ENCODE data around the gene RPTOR.

Gene RPTOR

DNA sequence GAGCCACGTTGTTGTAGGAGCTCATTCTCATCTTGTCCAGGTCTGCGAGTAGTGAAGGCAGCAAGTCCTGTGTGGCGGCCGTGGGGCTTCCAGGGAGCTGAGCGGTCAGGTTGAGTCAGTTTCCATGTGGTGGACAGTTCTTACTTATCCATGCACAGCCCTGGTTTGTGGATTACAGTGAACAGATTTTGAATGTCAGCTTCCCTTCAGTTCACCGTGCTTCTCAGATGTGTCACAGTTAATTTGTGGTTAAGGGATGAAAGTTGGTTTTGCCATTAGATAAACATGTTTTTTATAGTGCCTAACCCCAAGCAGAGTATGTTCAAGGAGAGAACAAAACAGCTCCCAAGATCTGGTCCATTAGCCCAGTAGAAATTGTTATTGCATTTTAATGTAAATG is 103.1 kb downstream of the RPTOR start:
- TF ChIP-seq, protein P1, sequence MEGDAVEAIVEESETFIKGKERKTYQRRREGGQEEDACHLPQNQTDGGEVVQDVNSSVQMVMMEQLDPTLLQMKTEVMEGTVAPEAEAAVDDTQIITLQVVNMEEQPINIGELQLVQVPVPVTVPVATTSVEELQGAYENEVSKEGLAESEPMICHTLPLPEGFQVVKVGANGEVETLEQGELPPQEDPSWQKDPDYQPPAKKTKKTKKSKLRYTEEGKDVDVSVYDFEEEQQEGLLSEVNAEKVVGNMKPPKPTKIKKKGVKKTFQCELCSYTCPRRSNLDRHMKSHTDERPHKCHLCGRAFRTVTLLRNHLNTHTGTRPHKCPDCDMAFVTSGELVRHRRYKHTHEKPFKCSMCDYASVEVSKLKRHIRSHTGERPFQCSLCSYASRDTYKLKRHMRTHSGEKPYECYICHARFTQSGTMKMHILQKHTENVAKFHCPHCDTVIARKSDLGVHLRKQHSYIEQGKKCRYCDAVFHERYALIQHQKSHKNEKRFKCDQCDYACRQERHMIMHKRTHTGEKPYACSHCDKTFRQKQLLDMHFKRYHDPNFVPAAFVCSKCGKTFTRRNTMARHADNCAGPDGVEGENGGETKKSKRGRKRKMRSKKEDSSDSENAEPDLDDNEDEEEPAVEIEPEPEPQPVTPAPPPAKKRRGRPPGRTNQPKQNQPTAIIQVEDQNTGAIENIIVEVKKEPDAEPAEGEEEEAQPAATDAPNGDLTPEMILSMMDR (IDR thresholded peaks at IDR 0.05; ENCODE audit: insufficient read depth, low read depth, low read length, missing control alignments): no peak
- H3K4me3 ChIP-seq (ENCODE audit: low read depth, low read length): no peak overlapping the region
- DNase-seq (ENCODE audit: low read depth): no peak

DNA sequence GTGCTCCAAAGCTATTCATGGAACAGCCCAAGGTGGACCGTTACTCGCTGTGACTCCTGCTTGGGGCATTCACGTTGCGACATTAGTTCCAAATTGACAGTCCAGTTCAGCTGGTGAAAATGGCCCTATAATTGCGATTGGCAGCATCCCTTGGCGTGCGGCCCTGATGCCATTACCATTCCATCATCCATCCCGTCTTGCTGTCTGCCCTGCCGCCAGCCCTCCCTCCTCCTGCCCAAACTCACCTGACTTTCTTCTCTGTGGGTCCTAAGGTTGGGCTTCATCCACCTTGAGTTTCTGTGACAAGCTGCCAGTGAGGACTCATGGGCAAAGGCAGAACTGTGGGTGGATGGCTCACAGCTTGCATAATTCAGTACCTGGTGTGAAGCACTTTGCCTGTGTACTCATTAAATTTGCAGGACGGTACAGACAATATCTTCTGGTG is 104.6 kb downstream of the RPTOR start:
- DNase-seq (ENCODE audit: low read depth): no peak
- no peak overlapping the region for H3K4me3 ChIP-seq (ENCODE audit: low read depth, low read length)
- TF ChIP-seq, protein P1 (IDR thresholded peaks at IDR 0.05; ENCODE audit: insufficient read depth, low read depth, low read length, missing control alignments): no peak

DNA sequence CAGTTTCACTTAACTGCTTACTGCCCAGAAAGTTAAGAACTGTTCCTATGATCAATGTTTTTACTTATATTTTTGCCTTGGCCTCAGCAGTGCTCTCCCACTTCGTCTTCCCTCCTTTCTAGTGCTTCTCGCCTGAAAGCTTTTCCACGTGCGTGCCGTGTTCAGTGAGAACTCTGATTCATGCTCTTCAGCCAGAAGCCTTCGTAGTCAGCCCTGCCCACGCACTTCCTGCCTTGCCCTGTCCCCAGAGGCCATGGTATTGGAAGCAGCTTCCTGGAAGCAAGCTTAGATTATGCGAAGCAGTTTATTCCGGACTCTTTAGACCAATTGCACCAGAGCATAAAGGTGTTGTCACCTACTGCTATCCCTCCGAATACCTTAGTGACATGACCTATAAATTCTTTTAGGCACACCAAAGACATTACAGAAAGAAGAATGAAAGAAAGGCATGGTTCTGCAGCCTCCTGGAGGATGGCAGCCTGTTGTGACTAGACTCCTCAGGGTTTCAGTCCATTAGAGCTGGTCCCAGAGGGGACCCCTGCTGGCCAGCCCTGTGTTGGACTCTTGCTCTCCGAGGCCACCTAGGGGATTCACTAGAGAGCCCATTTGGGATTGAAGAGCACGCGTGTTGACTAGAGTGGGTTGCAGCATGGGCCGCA is 105.2 kb downstream of the RPTOR start:
- DNase-seq (ENCODE audit: low read depth): peak; percentile 21
- no peak overlapping the region for H3K4me3 ChIP-seq (ENCODE audit: low read depth, low read length)
- TF ChIP-seq, protein P1 (IDR thresholded peaks at IDR 0.05; ENCODE audit: insufficient read depth, low read depth, low read length, missing control alignments): peak; percentile 14

DNA sequence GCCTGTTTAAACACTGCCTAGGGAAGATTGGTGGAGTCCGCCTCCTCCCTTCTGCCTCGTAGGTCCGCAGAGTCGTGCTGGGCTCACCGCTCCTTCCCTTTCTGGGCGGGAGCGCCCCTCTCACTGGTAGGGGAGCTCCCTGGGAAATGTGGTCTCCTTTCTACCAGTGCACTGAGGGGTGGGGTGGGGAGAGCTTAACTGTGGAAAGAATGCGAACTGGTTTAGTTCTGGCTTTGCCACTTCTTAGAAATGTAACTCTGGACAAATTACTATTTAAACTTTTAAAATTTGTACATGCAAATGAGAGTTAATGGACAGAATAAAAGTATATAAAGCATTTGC is 105.7 kb downstream of the RPTOR start:
- TF ChIP-seq, protein P1 (IDR thresholded peaks at IDR 0.05; ENCODE audit: insufficient read depth, low read depth, low read length, missing control alignments): no peak
- DNase-seq (ENCODE audit: low read depth): no peak
- H3K4me3 ChIP-seq (ENCODE audit: low read depth, low read length): no peak overlapping the region

DNA sequence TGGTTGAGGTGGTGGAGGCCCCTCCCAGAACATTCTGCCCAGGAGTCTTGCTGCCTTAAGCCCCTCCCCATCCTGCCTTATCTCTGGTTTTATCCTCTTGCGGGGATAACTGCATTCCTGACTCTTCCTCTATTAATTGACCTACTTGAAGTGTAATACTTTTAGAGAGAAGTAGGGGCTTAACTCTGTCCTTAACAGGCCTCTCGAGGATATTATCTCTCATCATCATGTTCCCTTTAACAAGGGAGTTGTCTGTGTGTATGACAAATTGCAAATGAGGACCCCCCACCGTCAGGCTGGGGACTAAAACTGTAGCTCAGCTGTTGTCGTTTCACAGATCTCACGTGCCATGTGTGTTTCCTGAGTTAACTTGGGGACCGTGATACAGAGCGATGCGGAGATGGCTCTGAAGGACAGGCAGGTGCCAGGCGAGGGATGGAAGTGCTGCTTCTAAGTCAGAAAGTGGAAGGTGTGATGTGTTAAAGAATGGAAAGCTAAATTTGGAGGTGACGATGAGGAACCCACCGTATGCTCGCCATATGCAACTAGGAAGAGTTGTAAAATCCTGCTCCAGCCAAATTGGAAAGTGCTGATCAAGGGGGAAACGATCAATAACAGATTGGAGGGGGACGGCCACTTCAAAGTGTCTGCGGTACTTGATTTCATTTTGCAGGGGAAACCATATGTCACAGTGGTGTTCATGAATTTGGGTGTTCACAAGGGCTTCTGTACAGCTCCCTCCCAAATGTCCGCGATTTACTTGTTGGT is 106.3 kb downstream of the RPTOR start:
- TF ChIP-seq, protein P1 (IDR thresholded peaks at IDR 0.05; ENCODE audit: insufficient read depth, low read depth, low read length, missing control alignments): no peak
- DNase-seq (ENCODE audit: low read depth): no peak
- H3K4me3 ChIP-seq (ENCODE audit: low read depth, low read length): no peak overlapping the region

DNA sequence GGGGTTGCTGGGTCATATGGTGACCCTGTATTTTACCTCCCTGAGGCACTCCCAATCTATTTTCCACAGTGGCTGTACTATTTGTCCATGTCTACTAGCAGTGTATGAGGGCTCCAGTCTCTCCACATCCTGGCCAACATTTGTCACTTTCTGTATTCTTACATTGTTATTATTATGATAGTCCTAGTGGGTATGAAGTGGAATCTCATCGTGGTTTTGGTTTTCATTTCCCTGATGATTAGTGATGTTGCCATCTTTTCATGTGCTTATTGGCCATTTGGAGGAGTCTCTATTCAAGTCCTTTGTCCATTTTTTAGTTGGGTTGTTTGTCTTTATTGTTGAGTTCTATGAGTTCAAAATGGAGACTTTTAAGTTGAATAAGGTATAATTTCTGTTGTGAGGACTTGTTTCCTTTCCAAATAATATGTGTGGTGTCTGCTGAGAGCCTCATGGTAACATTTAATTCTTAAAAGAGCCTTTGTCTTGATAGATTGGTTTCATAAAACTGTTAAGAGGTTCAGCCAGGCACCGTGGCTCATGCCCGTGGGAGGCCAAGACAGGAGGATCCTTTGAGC is 108.2 kb downstream of the RPTOR start:
- TF ChIP-seq, protein P1 (IDR thresholded peaks at IDR 0.05; ENCODE audit: insufficient read depth, low read depth, low read length, missing control alignments): no peak
- no peak overlapping the region for H3K4me3 ChIP-seq (ENCODE audit: low read depth, low read length)
- no peak for DNase-seq (ENCODE audit: low read depth)
